ENCODE measurements around the gene WDPCP.

DNA sequence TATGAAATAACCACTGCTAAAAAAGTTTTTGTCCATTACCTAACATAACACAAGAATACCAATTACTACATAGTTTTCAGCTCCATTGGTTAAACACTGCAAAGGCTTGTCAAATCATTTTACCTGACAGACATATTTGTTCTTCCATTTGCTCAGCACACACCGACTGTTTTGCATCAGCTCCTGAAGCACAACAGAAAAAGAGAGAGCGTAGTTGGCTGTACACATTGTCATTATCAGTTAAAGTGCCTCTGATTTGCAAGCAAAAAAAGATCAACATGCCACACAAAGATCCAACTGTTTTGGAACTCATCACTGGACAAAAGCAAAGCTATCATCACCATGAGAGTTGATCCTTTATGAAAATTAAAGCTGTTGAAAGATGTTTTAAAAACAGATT is 103.8 kb downstream of the WDPCP start:
- TF ChIP-seq, protein P1, sequence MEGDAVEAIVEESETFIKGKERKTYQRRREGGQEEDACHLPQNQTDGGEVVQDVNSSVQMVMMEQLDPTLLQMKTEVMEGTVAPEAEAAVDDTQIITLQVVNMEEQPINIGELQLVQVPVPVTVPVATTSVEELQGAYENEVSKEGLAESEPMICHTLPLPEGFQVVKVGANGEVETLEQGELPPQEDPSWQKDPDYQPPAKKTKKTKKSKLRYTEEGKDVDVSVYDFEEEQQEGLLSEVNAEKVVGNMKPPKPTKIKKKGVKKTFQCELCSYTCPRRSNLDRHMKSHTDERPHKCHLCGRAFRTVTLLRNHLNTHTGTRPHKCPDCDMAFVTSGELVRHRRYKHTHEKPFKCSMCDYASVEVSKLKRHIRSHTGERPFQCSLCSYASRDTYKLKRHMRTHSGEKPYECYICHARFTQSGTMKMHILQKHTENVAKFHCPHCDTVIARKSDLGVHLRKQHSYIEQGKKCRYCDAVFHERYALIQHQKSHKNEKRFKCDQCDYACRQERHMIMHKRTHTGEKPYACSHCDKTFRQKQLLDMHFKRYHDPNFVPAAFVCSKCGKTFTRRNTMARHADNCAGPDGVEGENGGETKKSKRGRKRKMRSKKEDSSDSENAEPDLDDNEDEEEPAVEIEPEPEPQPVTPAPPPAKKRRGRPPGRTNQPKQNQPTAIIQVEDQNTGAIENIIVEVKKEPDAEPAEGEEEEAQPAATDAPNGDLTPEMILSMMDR (IDR thresholded peaks at IDR 0.05) = no peak
- no peak for TF ChIP-seq POLR2A (IDR thresholded peaks at IDR 0.05)
